ENCODE data around the gene SPSB3.

The SPSB3 gene

DNA sequence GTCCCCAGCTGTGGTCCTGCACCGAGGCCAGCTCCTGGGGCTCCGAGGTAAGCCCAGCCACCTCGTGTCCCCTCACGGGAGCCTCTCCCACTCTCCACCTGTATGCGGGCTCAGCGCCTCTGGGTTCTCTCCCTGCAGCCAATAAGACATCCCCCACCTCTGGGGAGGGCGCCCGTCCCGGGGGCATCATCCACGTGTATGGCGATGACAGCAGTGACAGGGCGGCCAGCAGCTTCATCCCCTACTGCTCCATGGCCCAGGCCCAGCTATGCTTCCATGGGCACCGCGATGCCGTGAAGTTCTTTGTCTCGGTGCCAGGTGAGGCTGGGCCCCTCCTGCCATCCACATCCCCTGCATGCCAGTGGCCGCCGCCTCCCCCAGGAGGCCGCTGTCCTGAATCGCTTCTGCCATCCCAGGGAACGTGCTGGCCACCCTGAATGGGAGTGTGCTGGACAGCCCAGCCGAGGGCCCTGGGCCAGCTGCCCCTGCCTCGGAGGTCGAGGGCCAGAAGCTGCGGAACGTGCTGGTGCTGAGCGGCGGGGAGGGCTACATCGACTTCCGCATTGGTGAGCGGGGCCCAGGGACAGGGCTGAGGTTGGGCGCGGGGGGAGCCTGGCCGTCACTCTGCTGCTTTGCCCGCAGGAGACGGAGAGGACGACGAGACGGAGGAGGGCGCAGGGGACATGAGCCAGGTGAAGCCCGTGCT, 14.2 kb downstream of the SPSB3 start:
- WGBS (ENCODE audit: insufficient coverage, insufficient read length): no CpG with 5 or more reads among the region's 41 CpGs
- Histone ChIP-seq H3K4me1 (ENCODE audit: control insufficient read depth, insufficient read depth, low read length) (peaks cover 3% of the 10 kb centered on the region; the same call in 1 of the 2 replicates), H3K4me3 (ENCODE audit: low read length) (no peak overlapping the region), H3K27ac (ENCODE audit: low read length) (no peak overlapping the region), H3K27me3 (ENCODE audit: control insufficient read depth, insufficient read depth, low read length) (no peaks in the 10 kb centered on the region), H3K36me3 (ENCODE audit: control insufficient read depth, insufficient read depth, low read length) (peaks cover 24% of the 10 kb centered on the region), H3K9me3 (ENCODE audit: control insufficient read depth, insufficient read depth, low read length) (no peaks in the 10 kb centered on the region)
- no peak for DNase-seq (ENCODE audit: low read depth, low spot score)

DNA sequence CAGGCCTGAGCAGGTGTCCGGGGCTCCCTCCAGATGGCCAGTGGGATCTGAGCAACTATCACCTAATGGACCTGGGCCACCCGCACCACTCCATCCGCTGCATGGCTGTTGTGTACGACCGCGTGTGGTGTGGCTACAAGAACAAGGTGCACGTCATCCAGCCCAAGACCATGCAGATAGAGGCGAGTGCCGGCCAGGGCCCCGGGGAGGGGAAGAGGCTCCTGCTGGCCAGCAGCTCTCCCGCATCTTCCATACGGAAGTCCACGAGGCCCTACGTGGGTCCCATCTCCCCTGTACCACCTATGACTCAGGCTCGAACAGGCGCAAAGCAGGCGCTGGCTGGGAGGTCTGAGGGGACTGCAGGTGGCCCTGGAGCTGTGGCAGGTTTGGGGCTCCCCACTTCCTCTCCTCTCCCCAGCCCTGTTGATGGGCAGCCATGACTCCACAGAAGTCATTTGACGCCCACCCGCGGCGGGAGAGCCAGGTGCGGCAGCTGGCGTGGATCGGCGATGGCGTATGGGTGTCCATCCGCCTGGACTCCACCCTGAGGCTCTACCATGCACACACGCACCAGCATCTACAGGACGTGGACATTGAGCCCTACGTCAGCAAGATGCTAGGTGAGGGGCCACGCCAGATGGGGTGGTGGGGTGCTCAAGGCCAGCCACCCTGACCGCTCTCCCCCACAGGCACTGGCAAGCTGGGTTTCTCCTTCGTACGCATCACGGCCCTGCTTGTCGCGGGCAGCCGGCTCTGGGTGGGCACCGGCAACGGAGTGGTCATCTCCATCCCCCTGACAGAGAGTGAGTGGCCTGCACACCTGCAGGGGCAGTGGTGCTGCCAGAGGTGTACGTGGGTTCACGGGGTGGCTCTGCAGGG, 15.0 kb downstream of the SPSB3 start:
- Histone ChIP-seq H3K36me3 (ENCODE audit: control insufficient read depth, insufficient read depth, low read length) (peaks cover 24% of the 10 kb centered on the region), H3K9me3 (ENCODE audit: control insufficient read depth, insufficient read depth, low read length) (no peaks in the 10 kb centered on the region), H3K27ac (ENCODE audit: low read length) (no peak overlapping the region), H3K27me3 (ENCODE audit: control insufficient read depth, insufficient read depth, low read length) (no peaks in the 10 kb centered on the region), H3K4me1 (ENCODE audit: control insufficient read depth, insufficient read depth, low read length) (peaks cover 4% of the 10 kb centered on the region; the same call in 1 of the 2 replicates), H3K4me3 (ENCODE audit: low read length) (no peak overlapping the region)
- DNase-seq (ENCODE audit: low read depth, low spot score): no peak
- no CpG with 5 or more reads among the region's 42 CpGs for WGBS (ENCODE audit: insufficient coverage, insufficient read length)

DNA sequence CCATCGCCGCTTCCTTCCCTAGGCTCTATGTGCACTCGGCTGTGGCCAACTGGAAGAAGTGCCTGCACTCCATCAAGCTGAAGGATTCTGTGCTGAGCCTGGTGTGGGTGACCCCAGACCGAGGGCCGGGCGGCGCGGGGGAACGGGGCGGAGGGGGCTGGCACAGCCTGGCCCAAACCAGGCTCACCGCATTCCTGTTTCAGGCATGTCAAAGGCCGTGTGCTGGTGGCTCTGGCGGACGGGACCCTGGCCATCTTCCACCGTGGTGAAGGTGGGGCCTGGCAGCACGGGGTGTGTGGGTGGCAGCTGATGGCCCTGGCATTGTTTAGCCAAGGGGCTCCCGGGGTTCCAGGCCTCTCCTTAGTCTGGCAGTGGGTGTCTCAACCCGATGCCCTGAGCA, 15.7 kb downstream of the SPSB3 start:
- Histone ChIP-seq H3K4me1 (ENCODE audit: control insufficient read depth, insufficient read depth, low read length) (peaks cover 4% of the 10 kb centered on the region; the same call in 1 of the 2 replicates), H3K4me3 (ENCODE audit: low read length) (no peak overlapping the region), H3K27ac (ENCODE audit: low read length) (no peak overlapping the region), H3K27me3 (ENCODE audit: control insufficient read depth, insufficient read depth, low read length) (no peaks in the 10 kb centered on the region), H3K36me3 (ENCODE audit: control insufficient read depth, insufficient read depth, low read length) (peaks cover 27% of the 10 kb centered on the region), H3K9me3 (ENCODE audit: control insufficient read depth, insufficient read depth, low read length) (no peaks in the 10 kb centered on the region)
- no peak for DNase-seq (ENCODE audit: low read depth, low spot score)
- no CpG with 5 or more reads among the region's 18 CpGs for WGBS (ENCODE audit: insufficient coverage, insufficient read length)

DNA sequence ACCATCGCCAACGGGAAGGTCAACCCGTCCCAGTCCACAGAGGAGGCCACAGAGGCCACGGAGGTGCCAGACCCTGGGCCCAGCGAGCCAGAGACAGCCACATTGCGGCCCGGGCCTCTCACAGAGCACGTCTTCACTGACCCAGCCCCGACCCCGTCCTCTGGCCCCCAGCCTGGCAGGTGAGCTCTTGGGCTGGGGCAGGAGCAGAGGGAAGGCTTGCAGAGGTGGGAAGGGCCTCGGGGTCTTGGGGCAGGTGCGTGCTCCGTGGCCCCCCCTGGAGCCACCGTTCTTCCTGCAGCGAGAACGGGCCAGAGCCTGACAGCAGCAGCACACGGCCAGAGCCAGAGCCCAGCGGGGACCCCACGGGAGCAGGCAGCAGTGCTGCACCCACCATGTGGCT, 16.1 kb downstream of the SPSB3 start:
- no CpG with 5 or more reads among the region's 19 CpGs for WGBS (ENCODE audit: insufficient coverage, insufficient read length)
- peaks cover 4% of the 10 kb centered on the region; the same call in 1 of the 2 replicates for H3K4me1 ChIP-seq (ENCODE audit: control insufficient read depth, insufficient read depth, low read length)
- no peaks in the 10 kb centered on the region for H3K27me3 ChIP-seq (ENCODE audit: control insufficient read depth, insufficient read depth, low read length)
- peaks cover 27% of the 10 kb centered on the region for H3K36me3 ChIP-seq (ENCODE audit: control insufficient read depth, insufficient read depth, low read length)
- H3K4me3 ChIP-seq (ENCODE audit: low read length): no peak overlapping the region
- H3K9me3 ChIP-seq (ENCODE audit: control insufficient read depth, insufficient read depth, low read length): no peaks in the 10 kb centered on the region
- no peak overlapping the region for H3K27ac ChIP-seq (ENCODE audit: low read length)
- DNase-seq (ENCODE audit: low read depth, low spot score): no peak

DNA sequence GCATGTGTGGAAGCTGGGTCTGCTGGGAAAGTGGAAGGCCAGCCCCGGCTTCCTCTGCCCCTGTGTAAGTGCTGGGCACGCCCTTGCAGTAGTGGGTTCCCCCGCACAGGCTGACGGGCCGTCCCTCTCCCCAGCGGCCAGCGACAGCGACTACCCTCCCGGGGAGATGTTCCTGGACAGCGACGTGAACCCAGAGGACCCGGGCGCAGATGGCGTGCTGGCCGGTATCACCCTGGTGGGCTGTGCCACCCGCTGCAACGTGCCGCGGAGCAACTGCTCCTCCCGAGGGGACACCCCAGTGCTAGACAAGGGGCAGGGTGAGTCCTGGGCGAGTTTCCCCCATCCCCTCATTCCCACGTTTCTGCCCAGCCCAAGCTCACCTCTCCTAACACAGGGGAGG, 16.5 kb downstream of the SPSB3 start:
- H3K4me1 ChIP-seq (ENCODE audit: control insufficient read depth, insufficient read depth, low read length): peaks cover 4% of the 10 kb centered on the region; the same call in 1 of the 2 replicates
- H3K27ac ChIP-seq (ENCODE audit: low read length): no peak overlapping the region
- no peak overlapping the region for H3K4me3 ChIP-seq (ENCODE audit: low read length)
- DNase-seq (ENCODE audit: low read depth, low spot score): no peak
- whole genome bisulfite sequencing (ENCODE audit: insufficient coverage, insufficient read length): no CpG with 5 or more reads among the region's 22 CpGs
- no peaks in the 10 kb centered on the region for H3K9me3 ChIP-seq (ENCODE audit: control insufficient read depth, insufficient read depth, low read length)
- H3K36me3 ChIP-seq (ENCODE audit: control insufficient read depth, insufficient read depth, low read length): peaks cover 27% of the 10 kb centered on the region
- H3K27me3 ChIP-seq (ENCODE audit: control insufficient read depth, insufficient read depth, low read length): no peaks in the 10 kb centered on the region

DNA sequence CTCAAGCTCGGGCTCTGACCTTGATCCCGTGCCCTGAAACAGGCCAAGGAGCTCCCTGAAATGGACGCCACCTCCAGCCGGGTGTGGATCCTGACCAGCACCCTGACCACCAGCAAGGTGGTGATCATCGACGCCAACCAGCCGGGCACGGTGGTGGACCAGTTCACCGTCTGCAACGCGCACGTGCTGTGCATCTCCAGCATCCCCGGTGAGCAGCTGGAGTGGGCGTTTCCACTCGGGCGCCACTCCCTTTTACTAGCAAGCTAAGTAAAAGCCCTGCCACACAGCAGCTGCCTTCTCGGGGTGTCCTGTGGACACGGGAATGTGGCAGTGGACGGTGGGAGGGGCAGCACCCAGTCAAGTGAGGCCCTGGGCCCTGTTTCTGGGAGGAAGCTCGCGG, 17.4 kb downstream of the SPSB3 start:
- H3K27ac ChIP-seq (ENCODE audit: low read length): no peak overlapping the region
- H3K36me3 ChIP-seq (ENCODE audit: control insufficient read depth, insufficient read depth, low read length): peaks cover 27% of the 10 kb centered on the region
- H3K4me1 ChIP-seq (ENCODE audit: control insufficient read depth, insufficient read depth, low read length): peaks cover 4% of the 10 kb centered on the region; the same call in 1 of the 2 replicates
- WGBS (ENCODE audit: insufficient coverage, insufficient read length): no CpG with 5 or more reads among the region's 21 CpGs
- no peak overlapping the region for H3K4me3 ChIP-seq (ENCODE audit: low read length)
- no peaks in the 10 kb centered on the region for H3K27me3 ChIP-seq (ENCODE audit: control insufficient read depth, insufficient read depth, low read length)
- no peaks in the 10 kb centered on the region for H3K9me3 ChIP-seq (ENCODE audit: control insufficient read depth, insufficient read depth, low read length)
- DNase-seq (ENCODE audit: low read depth, low spot score): no peak

DNA sequence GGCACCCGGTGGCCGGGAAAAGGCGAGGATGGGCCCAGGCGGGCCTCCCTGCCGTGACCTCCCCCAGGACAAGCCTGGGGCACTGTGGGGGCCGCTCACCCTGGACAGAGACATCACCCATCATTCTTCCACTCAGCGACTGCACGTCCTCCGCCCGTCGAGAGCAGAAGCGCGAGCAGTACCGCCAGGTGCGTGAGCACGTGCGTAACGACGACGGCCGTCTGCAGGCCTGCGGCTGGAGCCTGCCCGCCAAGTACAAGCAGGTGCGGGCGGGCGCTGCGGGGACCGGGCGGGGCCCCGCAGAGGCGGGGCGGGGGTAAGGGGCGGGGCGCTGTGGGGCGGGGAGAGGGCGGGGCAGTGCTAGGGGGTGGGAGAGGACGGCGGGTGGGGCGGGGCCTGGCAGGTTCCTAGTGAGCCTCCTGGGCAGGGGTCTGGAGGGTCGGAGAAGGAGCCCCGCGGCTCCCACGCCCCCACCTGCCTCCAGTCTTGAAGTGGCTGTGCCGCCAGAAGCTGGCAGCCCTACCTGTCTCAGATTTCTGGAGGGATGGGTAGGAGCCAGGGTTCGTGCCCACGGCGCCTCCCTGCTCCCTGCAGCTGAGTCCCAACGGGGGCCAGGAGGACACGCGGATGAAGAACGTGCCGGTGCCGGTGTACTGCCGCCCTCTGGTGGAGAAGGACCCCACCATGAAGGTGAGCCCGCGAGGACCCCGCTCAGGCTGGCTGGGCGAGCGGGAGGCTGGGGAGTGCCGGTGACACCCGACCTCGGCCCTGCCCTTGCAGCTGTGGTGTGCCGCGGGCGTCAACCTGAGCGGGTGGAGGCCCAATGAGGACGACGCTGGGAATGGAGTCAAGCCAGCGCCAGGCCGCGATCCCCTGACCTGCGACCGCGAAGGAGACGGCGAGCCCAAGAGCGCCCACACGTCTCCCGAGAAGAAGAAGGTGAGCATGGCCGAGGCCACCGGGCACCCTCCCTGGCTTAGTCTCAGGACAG, 18.6 kb downstream of the SPSB3 start:
- no CpG with 5 or more reads among the region's 81 CpGs for WGBS (ENCODE audit: insufficient coverage, insufficient read length)

DNA sequence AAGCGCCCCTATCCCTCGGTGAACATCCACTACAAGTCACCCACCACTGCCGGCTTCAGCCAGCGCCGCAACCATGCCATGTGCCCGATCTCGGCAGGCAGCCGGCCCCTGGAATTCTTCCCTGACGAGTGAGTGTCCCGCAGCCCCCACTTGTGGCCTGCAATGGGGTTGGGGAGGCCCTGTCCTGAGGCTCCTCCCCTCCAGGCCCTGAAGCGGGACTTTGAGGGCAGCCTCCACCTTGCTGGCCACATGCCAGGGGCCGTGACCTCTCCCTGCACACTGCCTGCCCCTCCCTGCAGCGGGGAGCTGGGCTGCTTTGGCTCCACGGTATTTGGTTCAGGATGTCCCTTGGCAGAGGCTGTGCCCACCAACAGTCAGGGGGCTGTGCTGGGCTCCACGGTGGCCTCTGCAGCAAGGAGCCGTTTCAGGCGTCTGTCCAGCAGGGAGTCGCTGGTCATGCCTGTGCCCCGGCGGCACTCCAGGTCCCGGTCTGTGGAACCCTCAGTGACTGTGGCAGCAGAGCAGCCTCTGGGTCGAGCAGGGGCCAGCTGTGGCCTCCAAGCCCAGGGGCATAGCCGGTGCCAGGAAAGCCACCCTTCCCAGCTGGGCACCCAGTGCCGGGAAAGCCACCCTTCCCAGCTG, 19.4 kb downstream of the SPSB3 start:
- Histone ChIP-seq H3K4me3 (ENCODE audit: low read length) (no peak overlapping the region), H3K4me1 (ENCODE audit: control insufficient read depth, insufficient read depth, low read length) (peaks cover 4% of the 10 kb centered on the region; the same call in 1 of the 2 replicates), H3K36me3 (ENCODE audit: control insufficient read depth, insufficient read depth, low read length) (peaks cover 17% of the 10 kb centered on the region), H3K9me3 (ENCODE audit: control insufficient read depth, insufficient read depth, low read length) (no peaks in the 10 kb centered on the region), H3K27me3 (ENCODE audit: control insufficient read depth, insufficient read depth, low read length) (no peaks in the 10 kb centered on the region), H3K27ac (ENCODE audit: low read length) (no peak overlapping the region)
- no peak for DNase-seq (ENCODE audit: low read depth, low spot score)
- no CpG with 5 or more reads among the region's 24 CpGs for WGBS (ENCODE audit: insufficient coverage, insufficient read length)

More for the DNA sequence above, 18.6 kb downstream of the SPSB3 start:
- H3K27me3 ChIP-seq (ENCODE audit: control insufficient read depth, insufficient read depth, low read length): no peaks in the 10 kb centered on the region
- no peaks in the 10 kb centered on the region for H3K9me3 ChIP-seq (ENCODE audit: control insufficient read depth, insufficient read depth, low read length)
- H3K4me1 ChIP-seq (ENCODE audit: control insufficient read depth, insufficient read depth, low read length): peaks cover 4% of the 10 kb centered on the region; the same call in 1 of the 2 replicates
- no peak for DNase-seq (ENCODE audit: low read depth, low spot score)
- H3K27ac ChIP-seq (ENCODE audit: low read length): no peak overlapping the region
- peak overlapping the region; percentile 23; the same call in 1 of the 2 replicates for H3K4me3 ChIP-seq (ENCODE audit: low read length)
- H3K36me3 ChIP-seq (ENCODE audit: control insufficient read depth, insufficient read depth, low read length): peaks cover 23% of the 10 kb centered on the region

DNA sequence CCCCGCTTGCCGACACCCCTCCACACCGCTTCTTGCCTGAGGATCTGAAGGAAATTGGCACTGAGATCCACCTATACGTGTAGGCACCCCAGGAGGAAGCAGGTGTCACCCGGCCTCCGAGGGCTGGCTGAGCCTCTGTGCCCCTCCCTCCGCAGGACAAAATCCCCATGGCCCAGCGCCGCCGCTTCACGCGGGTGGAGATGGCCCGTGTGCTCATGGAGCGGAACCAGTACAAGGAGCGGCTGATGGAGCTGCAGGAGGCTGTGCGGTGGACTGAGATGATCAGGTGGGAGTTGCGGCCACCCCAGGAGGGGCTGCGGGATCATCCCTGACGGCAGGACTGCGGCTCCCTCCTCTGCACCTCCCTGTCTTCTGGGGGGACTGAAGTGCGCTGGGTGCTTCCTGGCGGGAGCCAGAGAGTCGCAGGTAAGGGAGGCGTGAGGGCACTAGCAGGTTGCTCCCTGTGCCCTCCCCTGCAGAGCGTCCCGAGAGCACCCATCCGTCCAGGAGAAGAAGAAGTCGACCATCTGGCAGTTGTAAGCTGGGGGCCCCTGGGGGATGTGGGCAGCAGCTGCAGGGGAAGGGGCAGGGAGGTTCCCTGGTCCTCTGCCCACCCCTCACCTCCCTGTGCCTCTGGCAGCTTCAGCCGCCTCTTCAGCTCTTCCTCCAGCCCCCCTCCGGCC, 20.0 kb downstream of the SPSB3 start:
- WGBS (ENCODE audit: insufficient coverage, insufficient read length): no CpG with 5 or more reads among the region's 30 CpGs
- Histone ChIP-seq H3K27me3 (ENCODE audit: control insufficient read depth, insufficient read depth, low read length) (no peaks in the 10 kb centered on the region), H3K4me3 (ENCODE audit: low read length) (no peak overlapping the region), H3K36me3 (ENCODE audit: control insufficient read depth, insufficient read depth, low read length) (peaks cover 17% of the 10 kb centered on the region), H3K27ac (ENCODE audit: low read length) (no peak overlapping the region), H3K4me1 (ENCODE audit: control insufficient read depth, insufficient read depth, low read length) (peaks cover 4% of the 10 kb centered on the region; the same call in 1 of the 2 replicates), H3K9me3 (ENCODE audit: control insufficient read depth, insufficient read depth, low read length) (no peaks in the 10 kb centered on the region)
- DNase-seq (ENCODE audit: low read depth, low spot score): no peak
